Lung (tissue), 12 donors: ENCODE results near the gene RNFT2. TPM values are rescaled to one million over a fixed set of nuclear protein-coding genes. Genes with fewer than 3 reads are reported as not detected.

Experiments used
- ATAC-seq: fragments of 200-7000 bp; cut with Tn5 transposase; one replicate; pipeline ENCODE4 v1.9.1; 2020; ENCODE audit warnings: moderate number of reproducible peaks; ENCODE audit not compliant: insufficient read depth, low FRiP score
- DNase-seq, 3 donors: peaks; one replicate each; pipeline ENCODE4 v3.0.0-alpha.2; 2013 to 2017
- H3K27ac ChIP-seq, 2 donors: one replicate each; pipeline ENCODE4 v1.5.1; 2013; ENCODE audit warnings: mild to moderate bottlenecking in 2 of 2, moderate library complexity in 2 of 2, control low read depth in 1 of 2, inconsistent platforms in 1 of 2, low read depth in 1 of 2, low read length in 1 of 2
- H3K27me3 ChIP-seq, 3 donors: one replicate each; pipeline ENCODE4 v1.5.1; 2013; ENCODE audit warnings: low read length in 2 of 3; ENCODE audit not compliant: control insufficient read depth in 3 of 3, insufficient read depth in 3 of 3
- H3K36me3 ChIP-seq, 4 donors: one replicate each; pipeline ENCODE4 v1.5.1; 2013; ENCODE audit warnings: low read length in 4 of 4, mild to moderate bottlenecking in 1 of 4, moderate library complexity in 1 of 4; ENCODE audit not compliant: control insufficient read depth in 4 of 4, insufficient read depth in 4 of 4
- H3K4me1 ChIP-seq, 5 donors: one replicate each; pipeline ENCODE4 v1.5.1; 2013; ENCODE audit warnings: low read length in 5 of 5, mild to moderate bottlenecking in 2 of 5, moderate library complexity in 1 of 5; ENCODE audit not compliant: control insufficient read depth in 5 of 5, insufficient read depth in 5 of 5
- H3K4me3 ChIP-seq: one replicate; pipeline ENCODE4 v1.5.1; 2013; ENCODE audit warnings: mild to moderate bottlenecking, control low read depth, moderate library complexity
- H3K9ac ChIP-seq, 2 donors: one replicate each; pipeline ENCODE4 v1.5.1; 2013; ENCODE audit warnings: low read length in 2 of 2, control low read depth in 1 of 2; ENCODE audit not compliant: insufficient read depth in 1 of 2
- H3K9me3 ChIP-seq, 4 donors: one replicate each; pipeline ENCODE4 v1.5.1; 2013; ENCODE audit warnings: low read length in 3 of 4, mild to moderate bottlenecking in 1 of 4, moderate library complexity in 1 of 4; ENCODE audit not compliant: control insufficient read depth in 4 of 4, insufficient read depth in 3 of 4
- CTCF ChIP-seq: IDR thresholded peaks from 2 replicates; pipeline ENCODE4 v1.5.1; 2012; ENCODE audit warnings: mild to moderate bottlenecking; ENCODE audit errors: control extremely low read depth, extremely low read depth
- WGBS, 2 donors: extraction: QIAGEN DNeasy Blood & Tissue Kit; methylation state at CpG; one replicate each; pipeline ENCODE4 v1.1.7; 2013; 5-methylcytosine and 5-hydroxymethylcytosine counted together
- polyA plus RNA-seq, 2 donors: library from polyadenylated mRNA; stranded (reverse); fragments of 200-250 nt; gene quantifications; one replicate each; pipeline ENCODE4 v1.2.1, GENCODE V29; 2013
- total RNA-seq, 2 donors: library from RNA; depleted of rRNA in 1 of 2; stranded (reverse); fragments of >200 nt in 1 of 2; gene quantifications; one replicate each; pipeline ENCODE4 v1.2.1, GENCODE V29; 2014 to 2021
- donor health status: control.
- donor health status: control.
- donor health status: Bipolar disorder and iron deficiency.
- donor health status: healthy.
- donor health status: DM: yes; HTN: yes; CAD: no.

RNFT2 gene
- total and polyA plus RNA-seq, 4 donors = 0.37 to 4.9 (median 2.2) TPM

GRCh38 chr12:116833474-116833873, 95.4 kb downstream of the RNFT2 start:
- DNase-seq (no peak), ATAC-seq (no peak)
- no peaks in the 10 kb centered on the region for H3K4me1 ChIP-seq
- no peak for TF ChIP-seq CTCF
- no peak overlapping the region for H3K4me3 ChIP-seq
- H3K27me3 ChIP-seq = no peaks in the 10 kb centered on the region
- H3K9me3 ChIP-seq = no peaks in the 10 kb centered on the region
- H3K27ac ChIP-seq = no peak overlapping the region
- no peak overlapping the region for H3K9ac ChIP-seq
- H3K36me3 ChIP-seq = no peaks in the 10 kb centered on the region
- WGBS, 2 donors = 87 to 94% methylated on average over 10 of the region's 10 CpGs

- TF ChIP-seq CTCF = no peak
These were observed 97.4 kb downstream of the RNFT2 start for GRCh38 chr12:116835484-116835883.

GRCh38 chr12:116837097-116837496, 99.0 kb downstream of the RNFT2 start:
- no peak for TF ChIP-seq CTCF
- no peak overlapping the region for H3K4me3 ChIP-seq
- no peak overlapping the region for H3K27ac ChIP-seq
- no peaks in the 10 kb centered on the region for H3K4me1 ChIP-seq
- DNase-seq = no peak
- no peaks in the 10 kb centered on the region for H3K36me3 ChIP-seq
- H3K27me3 ChIP-seq = no peaks in the 10 kb centered on the region
- no peak for ATAC-seq
- H3K9me3 ChIP-seq = no peaks in the 10 kb centered on the region
- H3K9ac ChIP-seq = no peak overlapping the region
- WGBS, 2 donors = 82 to 86% methylated on average over 9 of the region's 9 CpGs

More at GRCh38 chr12:116835484-116835883, 97.4 kb downstream of the RNFT2 start:
- H3K4me1 ChIP-seq = no peaks in the 10 kb centered on the region
- no peaks in the 10 kb centered on the region for H3K27me3 ChIP-seq
- DNase-seq (no peak), ATAC-seq (no peak)
- no peak overlapping the region for H3K27ac ChIP-seq
- H3K9ac ChIP-seq = no peak overlapping the region
- no peaks in the 10 kb centered on the region for H3K9me3 ChIP-seq
- H3K4me3 ChIP-seq = no peak overlapping the region
- no peaks in the 10 kb centered on the region for H3K36me3 ChIP-seq
- 89 to 90% methylated on average over 1 of the region's 1 CpG for WGBS, 2 donors

GRCh38 chr12:116838365-116838764, 100.2 kb downstream of the RNFT2 start:
- ATAC-seq (no peak), DNase-seq (no peak)
- Histone ChIP-seq H3K36me3 (no peaks in the 10 kb centered on the region), H3K4me1 (no peaks in the 10 kb centered on the region), H3K9me3 (no peaks in the 10 kb centered on the region), H3K27ac (no peak overlapping the region), H3K4me3 (no peak overlapping the region), H3K27me3 (no peaks in the 10 kb centered on the region), H3K9ac (no peak overlapping the region)
- no peak for TF ChIP-seq CTCF
- 86 to 89% methylated on average over 4 of the region's 4 CpGs for WGBS, 2 donors
